Measurements from ENCODE around the gene SLC37A3.

SLC37A3 gene

GRCh38 chr7:140300243-140301136, 97.8 kb downstream of the SLC37A3 start:
- Mint-ChIP-seq H3K27me3 (no peaks in the 10 kb centered on the region), H3K9me3 (no peaks in the 10 kb centered on the region), H3K36me3 (peaks cover 0 to 2% of the 10 kb centered on the region in 2 donors), H3K27ac (no peak overlapping the region), H3K4me3 (no peak overlapping the region), H3K4me1 (peaks cover 6 to 18% of the 10 kb centered on the region in 2 donors)
- DNase-seq: no peak
- ATAC-seq (replicated peaks): no peak

DNA sequence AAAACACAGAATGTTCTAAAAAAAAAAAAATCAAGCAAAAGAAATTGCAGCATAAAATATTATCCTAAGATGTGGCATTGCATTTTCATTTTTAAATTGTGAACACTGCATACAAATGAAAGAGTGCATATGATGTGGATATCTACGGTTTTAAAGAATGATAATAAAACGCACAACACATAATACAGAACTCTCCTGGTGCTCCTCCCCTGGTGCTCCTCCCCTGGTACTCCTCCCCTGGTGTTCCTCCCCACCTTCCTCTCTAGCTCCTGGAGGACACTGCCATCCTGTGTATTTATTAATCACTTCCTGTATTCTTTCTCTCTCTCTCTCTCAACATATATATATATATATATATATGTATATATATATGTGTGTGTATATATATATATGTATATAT, 100.1 kb downstream of the SLC37A3 start:
- Mint-ChIP-seq H3K9me3 (no peaks in the 10 kb centered on the region), H3K4me1 (peaks cover 5 to 8% of the 10 kb centered on the region in 2 donors), H3K4me3 (no peak overlapping the region), H3K36me3 (peaks cover 2 to 4% of the 10 kb centered on the region in 2 donors), H3K27ac (no peak overlapping the region), H3K27me3 (no peaks in the 10 kb centered on the region)
- DNase-seq (no peak), ATAC-seq (replicated peaks) (no peak)

- Mint-ChIP-seq H3K27me3 (no peaks in the 10 kb centered on the region), H3K4me3 (no peak overlapping the region), H3K27ac (no peak overlapping the region), H3K4me1 (peaks cover 5 to 8% of the 10 kb centered on the region in 2 donors), H3K36me3 (peaks cover 2 to 4% of the 10 kb centered on the region in 2 donors), H3K9me3 (no peaks in the 10 kb centered on the region)
- DNase-seq (no peak), ATAC-seq (replicated peaks) (no peak)
Measured at GRCh38 chr7:140297192-140297591, 101.1 kb downstream of the SLC37A3 start.

DNA sequence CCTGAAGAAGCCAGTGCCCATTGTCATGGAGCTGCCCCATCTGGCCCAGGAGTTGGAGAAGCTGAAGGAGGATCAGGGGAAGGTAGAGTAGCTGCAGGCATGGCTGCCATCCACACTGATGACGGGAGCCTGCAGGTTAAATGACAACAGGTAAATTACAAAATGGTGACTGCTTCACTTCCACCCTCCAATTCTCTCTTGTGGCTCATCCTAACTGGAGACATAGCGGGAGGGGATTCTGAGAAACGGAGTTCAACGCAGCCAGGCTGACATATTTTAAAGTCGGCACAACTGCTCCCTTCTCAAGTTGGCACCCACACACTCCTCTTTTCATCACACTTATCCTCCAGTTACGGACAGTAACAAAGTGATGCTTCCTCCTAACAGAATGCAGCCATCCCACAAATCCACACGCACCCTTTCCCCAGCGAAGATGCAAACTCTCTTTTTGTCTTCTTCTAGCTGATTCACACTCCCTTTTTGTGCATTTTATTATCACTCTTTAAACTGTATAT, 103.0 kb downstream of the SLC37A3 start:
- ATAC-seq (replicated peaks) (no peak), DNase-seq (no peak)
- Mint-ChIP-seq H3K27me3 (peaks cover 0 to 4% of the 10 kb centered on the region in 2 donors), H3K4me3 (no peak overlapping the region), H3K9me3 (no peaks in the 10 kb centered on the region), H3K4me1 (peaks cover 5 to 8% of the 10 kb centered on the region in 2 donors), H3K36me3 (peaks cover 2 to 4% of the 10 kb centered on the region in 2 donors), H3K27ac (no peak overlapping the region)

DNA sequence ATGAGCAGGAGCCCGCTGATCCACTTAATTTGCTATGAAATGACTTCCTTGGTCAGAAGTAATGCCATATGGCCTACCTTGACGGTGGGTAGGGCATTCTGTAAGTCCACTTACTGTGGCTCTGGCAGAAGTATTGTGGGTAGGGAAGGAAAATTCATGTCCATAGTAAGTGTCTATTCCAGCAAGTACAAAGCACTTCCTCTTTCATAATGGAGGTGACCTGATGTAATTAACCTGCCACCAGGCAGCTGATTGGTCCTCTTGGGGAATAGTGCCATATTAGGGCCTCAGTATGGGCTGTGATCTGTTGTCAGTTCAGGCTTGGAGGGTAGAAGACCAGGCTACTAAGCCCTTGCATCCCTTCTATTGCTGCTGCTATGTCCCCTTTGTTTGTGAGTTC, 103.9 kb downstream of the SLC37A3 start:
- H3K27me3 Mint-ChIP-seq: peaks cover 0 to 7% of the 10 kb centered on the region in 2 donors
- no peak overlapping the region for H3K4me3 Mint-ChIP-seq
- peak; percentile 51 for ATAC-seq (replicated peaks)
- no peak overlapping the region for H3K27ac Mint-ChIP-seq
- peaks cover 0 to 4% of the 10 kb centered on the region in 2 donors for H3K36me3 Mint-ChIP-seq
- H3K4me1 Mint-ChIP-seq: peaks cover 5 to 8% of the 10 kb centered on the region in 2 donors
- DNase-seq: no peak
- H3K9me3 Mint-ChIP-seq: no peaks in the 10 kb centered on the region

GRCh38 chr7:140292438-140292837, 105.9 kb downstream of the SLC37A3 start:
- no peaks in the 10 kb centered on the region for H3K9me3 Mint-ChIP-seq
- no peak overlapping the region for H3K4me3 Mint-ChIP-seq
- peaks cover 0 to 7% of the 10 kb centered on the region in 2 donors for H3K27me3 Mint-ChIP-seq
- DNase-seq (no peak), ATAC-seq (replicated peaks) (no peak)
- peaks cover 0 to 4% of the 10 kb centered on the region in 2 donors for H3K36me3 Mint-ChIP-seq
- no peak overlapping the region for H3K27ac Mint-ChIP-seq
- peaks cover 6 to 8% of the 10 kb centered on the region in 2 donors for H3K4me1 Mint-ChIP-seq

DNA sequence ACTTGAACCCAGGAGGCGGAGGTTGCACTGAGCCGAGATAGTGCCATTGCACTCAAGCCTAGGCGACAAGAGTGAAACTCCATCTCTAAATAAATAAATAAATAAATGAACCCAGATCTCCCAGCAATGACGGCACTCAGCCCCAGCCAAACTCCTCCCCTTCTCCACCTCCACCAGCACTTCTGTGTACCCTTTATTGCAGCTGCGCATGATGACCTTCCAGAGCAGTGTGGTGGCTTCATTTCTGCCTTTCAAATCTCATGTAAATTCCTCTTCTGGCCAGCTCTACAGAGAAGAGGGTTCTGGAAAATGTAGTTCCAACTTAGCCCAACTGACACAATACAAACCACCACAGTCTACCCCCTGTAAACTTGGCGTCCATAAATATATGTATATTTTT, 108.5 kb downstream of the SLC37A3 start:
- H3K36me3 Mint-ChIP-seq: peaks cover 0 to 2% of the 10 kb centered on the region in 2 donors
- H3K27ac Mint-ChIP-seq: no peak overlapping the region
- H3K4me1 Mint-ChIP-seq: peaks cover 4 to 7% of the 10 kb centered on the region in 2 donors
- H3K4me3 Mint-ChIP-seq: no peak overlapping the region
- no peak for DNase-seq
- peaks cover 0 to 7% of the 10 kb centered on the region in 2 donors for H3K27me3 Mint-ChIP-seq
- no peak for ATAC-seq (replicated peaks)
- H3K9me3 Mint-ChIP-seq: no peaks in the 10 kb centered on the region

- Mint-ChIP-seq H3K4me1 (peaks cover 9 to 16% of the 10 kb centered on the region in 2 donors), H3K27me3 (peaks cover 0 to 7% of the 10 kb centered on the region in 2 donors), H3K27ac (no peak overlapping the region), H3K36me3 (peaks cover 0 to 15% of the 10 kb centered on the region in 2 donors), H3K9me3 (peaks cover 7 to 13% of the 10 kb centered on the region in 2 donors), H3K4me3 (no peak overlapping the region)
- no peak for DNase-seq
- ATAC-seq (replicated peaks): no peak
Measured at GRCh38 chr7:140287988-140288387, 110.3 kb downstream of the SLC37A3 start.

- no peak for DNase-seq
- peaks cover 0 to 16% of the 10 kb centered on the region in 2 donors for H3K36me3 Mint-ChIP-seq
- H3K4me3 Mint-ChIP-seq: no peak overlapping the region
- H3K9me3 Mint-ChIP-seq: peaks cover 7 to 13% of the 10 kb centered on the region in 2 donors
- H3K4me1 Mint-ChIP-seq: peaks cover 9 to 16% of the 10 kb centered on the region in 2 donors
- ATAC-seq (replicated peaks): no peak
- H3K27ac Mint-ChIP-seq: no peak overlapping the region
- H3K27me3 Mint-ChIP-seq: peaks cover under 1 to 9% of the 10 kb centered on the region in 2 donors
Measured at GRCh38 chr7:140285938-140286337, 112.4 kb downstream of the SLC37A3 start.

DNA sequence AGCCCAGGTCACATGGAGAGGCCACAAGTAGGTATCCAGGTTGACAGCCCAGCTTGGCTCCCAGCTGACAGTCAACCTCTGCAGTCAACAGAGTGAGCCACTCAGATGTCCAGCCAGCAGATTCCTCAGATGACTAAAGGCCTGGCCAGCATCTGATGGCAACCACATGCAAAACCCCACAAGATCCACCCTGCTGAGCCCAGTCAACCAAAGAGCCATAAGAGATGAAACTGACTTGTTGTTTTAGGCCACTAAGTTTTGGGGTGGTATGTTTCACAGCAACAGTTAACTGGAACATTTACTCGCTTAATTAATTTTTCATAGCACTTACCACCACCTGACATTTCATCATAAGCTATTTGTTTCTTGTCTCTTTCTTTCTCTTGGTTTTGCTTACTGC, 114.3 kb downstream of the SLC37A3 start:
- ATAC-seq (replicated peaks): peak; percentile 39 to 43
- peaks cover 9 to 16% of the 10 kb centered on the region in 2 donors for H3K4me1 Mint-ChIP-seq
- H3K27me3 Mint-ChIP-seq: peaks cover 12 to 16% of the 10 kb centered on the region in 2 donors
- no peak overlapping the region for H3K27ac Mint-ChIP-seq
- H3K4me3 Mint-ChIP-seq: no peak overlapping the region
- H3K9me3 Mint-ChIP-seq: peaks cover 7 to 13% of the 10 kb centered on the region in 2 donors
- no peak for DNase-seq
- H3K36me3 Mint-ChIP-seq: peaks cover 0 to 16% of the 10 kb centered on the region in 2 donors

Data from stimulated activated naive B cell treated with anti-CD40 and anti-IgM and Interleukin-4, amounts not matched to agents 10 μg/mL and 1 μg/mL and 100 μg/mL, for 72 hours (primary cell).